Measurements from ENCODE around the gene DHRS13. TPM values are rescaled to one million over a fixed set of nuclear protein-coding genes. Genes with fewer than 3 reads are reported as not detected.

The DHRS13 gene
- total and polyA plus RNA-seq, 2 donors (not counting 3 experiments of a cell fraction or from before 2014, with no cell fraction given) = 7.2 to 9.3 TPM

- Histone ChIP-seq H3K27ac (ENCODE audit: insufficient read depth, low read depth, low read length) (peak within 1 kb of the TSS; percentile 82), H3K9me1 (replicated peaks; ENCODE audit: control insufficient read depth, extremely low read depth, insufficient read depth, low read length) (no peaks in the 10 kb centered on the region), H3K9me3 (replicated peaks; ENCODE audit: control insufficient read depth, insufficient read depth, low read length) (no peaks in the 10 kb centered on the region), H3K36me3 (ENCODE audit: control insufficient read depth in 2 of 2, extremely low read depth in 1 of 2, insufficient read depth in 2 of 2, low read length in 2 of 2) (no peaks in the 10 kb centered on the region), H4K20me1 (replicated peaks; ENCODE audit: control insufficient read depth, extremely low read depth, insufficient read depth, low read length) (no peaks in the 10 kb centered on the region), H3K4me3 (replicated peaks in 1 of 3; ENCODE audit: insufficient read depth in 1 of 3, low read depth in 1 of 3, low read length in 3 of 3) (peak within 1 kb of the TSS; percentile 74 to 95 (median 80)), H3K4me2 (ENCODE audit: insufficient read depth, low read length) (peak within 1 kb of the TSS; percentile 75), H3K79me2 (ENCODE audit: control insufficient read depth, insufficient read depth, low read length) (peaks cover 34% of the 10 kb centered on the region), H3K9ac (replicated peaks; ENCODE audit: extremely low read depth, insufficient read depth, low read length) (peak within 1 kb of the TSS; percentile 85), H2AFZ (ENCODE audit: low read depth, low read length) (peak within 1 kb of the TSS; percentile 30), H3K4me1 (ENCODE audit: control insufficient read depth, extremely low read depth, insufficient read depth, low read length) (peaks cover 21% of the 10 kb centered on the region), H3K27me3 (ENCODE audit: control insufficient read depth in 2 of 2, insufficient read depth in 2 of 2, low read length in 2 of 2) (no peaks in the 10 kb centered on the region)
- intact Hi-C loops (cut with micrococcal nuclease) (loop anchor here (2.0 kb wide), 1 partner anchor 143 kb away; no protein-coding TSS in a partner anchor), dilution Hi-C loops (cut with MboI; ENCODE audit: extremely low pct_ligation_motif_present, low sequenced_read_pairs) (no loop called here)
- no peak for FAIRE-seq
- no TSS peak for BruUV-seq (replicated peaks)
- ChIA-PET POLR2A (interaction anchor here (0.6 to 1.2 kb wide), 4 partner anchors 205 to 241 kb away, joined by 3 to 11 read pairs (median 7); partner anchors contain the start of genes RPL23A and TLCD1), CTCF (interaction anchor here (0.8 to 7.8 kb wide), 11 partner anchors 13 to 231 kb away, joined by 3 to 249 read pairs (median 4); partner anchors contain the start of genes MYO18A, NEK8 and TLCD1)
- peak; percentile 100 for DNase-seq (ENCODE audit: low read depth, low spot score)
- TF ChIP-seq MYC (IDR thresholded peaks at IDR 0.05; ENCODE audit: low read depth, low read length) (no peak), FOS (IDR thresholded peaks at IDR 0.05; ENCODE audit: borderline replicate concordance, insufficient read depth, low read length) (no peak), JUN (IDR thresholded peaks at IDR 0.05; ENCODE audit: borderline replicate concordance, insufficient read depth, insufficient read length, low read depth) (no peak), MAX (IDR thresholded peaks at IDR 0.05; ENCODE audit: insufficient read depth, insufficient read length) (no peak), GATA2 (IDR thresholded peaks at IDR 0.05; ENCODE audit: insufficient read depth, insufficient read length, low read depth, low read length) (no peak), POLR2A (IDR thresholded peaks at IDR 0.05; ENCODE audit: low read depth, low read length) (peak; percentile 83), POLR2AphosphoS5 (IDR thresholded peaks at IDR 0.05; ENCODE audit: insufficient read depth, low read depth, low read length) (peak; percentile 90), EZH2 (IDR thresholded peaks at IDR 0.05; ENCODE audit: borderline replicate concordance, low read depth, low read length, severe bottlenecking) (no peak), CTCF (IDR thresholded peaks at IDR 0.05; ENCODE audit: extremely low read depth in 1 of 2, insufficient read depth in 1 of 2, low read depth in 1 of 2, low read length in 2 of 2) (no peak)
Observed at GRCh38 chr17:28951428-28951990, 48.6 kb upstream of the DHRS13 start, which contains the start of gene PHF12. Gene PHF12, minus strand, starts transcription at chr17:28951518. Its CDS starts 558 bp downstream, at chr17:28950960.

Measured in endothelial cell of umbilical vein (primary cell).